Measurements from ENCODE around the gene PTPN11. TPM values are rescaled to one million over a fixed set of nuclear protein-coding genes. Genes with fewer than 3 reads are reported as not detected.
"Not testable (repeated sequence)": the region's sequence is repeated elsewhere in the genome, so short reads cannot be mapped to it uniquely, and the experiment has no call there.

The PTPN11 gene
- total and polyA plus RNA-seq, 2 donors, result 24.4 to 43.0 TPM

DNA sequence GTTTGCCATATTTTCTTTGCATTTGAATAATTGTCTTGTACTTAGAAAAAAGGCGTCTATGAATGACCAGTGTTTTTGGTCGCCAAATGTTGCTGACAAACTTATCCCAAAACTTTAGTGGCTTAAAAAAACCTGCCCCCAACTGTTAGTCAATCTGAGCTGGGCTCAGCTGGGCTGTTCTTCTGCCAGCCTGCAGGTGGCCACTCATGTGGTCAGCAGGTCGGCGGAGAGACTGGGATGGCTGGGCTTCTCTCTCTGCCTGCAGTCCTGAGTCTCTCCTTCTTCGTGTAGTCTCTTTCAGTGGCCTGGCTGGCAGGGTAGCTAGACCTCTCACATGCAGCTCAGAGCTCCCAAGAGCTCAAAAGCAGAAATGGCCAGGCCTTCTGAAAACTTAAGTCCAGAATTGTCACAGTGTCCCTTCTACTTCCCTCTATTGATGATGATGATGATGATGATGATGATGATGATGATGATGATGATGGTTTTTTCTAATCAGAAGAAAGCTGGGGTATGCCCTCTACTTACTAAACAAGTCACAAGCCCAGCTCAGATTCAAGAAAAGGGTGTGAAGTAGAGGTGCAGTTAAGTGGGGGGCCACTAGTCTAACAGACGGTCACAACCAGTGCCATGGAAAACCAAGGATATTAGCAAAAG is 87.9 kb downstream of the PTPN11 start:
- no peaks in the 10 kb centered on the region for H3K4me1 ChIP-seq (ENCODE audit: control insufficient read depth in 2 of 2, insufficient read depth in 2 of 2, low read length in 2 of 2)
- no peak overlapping the region for H3K4me3 ChIP-seq (ENCODE audit: low read length in 2 of 2)
- no peak for DNase-seq (ENCODE audit: low read depth in 6 of 9, low spot score in 9 of 9)
- H3K36me3 ChIP-seq (ENCODE audit: control insufficient read depth in 2 of 2, insufficient read depth in 2 of 2, low read length in 1 of 2), result peaks cover 40 to 42% of the 10 kb centered on the region in 2 donors
- H3K27me3 ChIP-seq (ENCODE audit: control insufficient read depth in 2 of 2, insufficient read depth in 1 of 2, low read length in 1 of 2), result no peaks in the 10 kb centered on the region
- H3K9me3 ChIP-seq (ENCODE audit: control insufficient read depth in 2 of 2, insufficient read depth in 1 of 2, low read length in 1 of 2), result no peaks in the 10 kb centered on the region
- H3K27ac ChIP-seq (ENCODE audit: low read depth in 1 of 2, low read length in 1 of 2), result no peak overlapping the region
- 98% methylated on average over 6 of the region's 6 CpGs for WGBS

GRCh38 chr12:112513471-112513870 is 94.7 kb downstream of the PTPN11 start:
- Histone ChIP-seq H3K9me3 (ENCODE audit: control insufficient read depth in 2 of 2, insufficient read depth in 1 of 2, low read length in 1 of 2) (no peaks in the 10 kb centered on the region), H3K27ac (ENCODE audit: low read depth in 1 of 2, low read length in 1 of 2) (no peak overlapping the region), H3K4me1 (ENCODE audit: control insufficient read depth in 2 of 2, insufficient read depth in 2 of 2, low read length in 2 of 2) (no peaks in the 10 kb centered on the region), H3K27me3 (ENCODE audit: control insufficient read depth in 2 of 2, insufficient read depth in 1 of 2, low read length in 1 of 2) (no peaks in the 10 kb centered on the region), H3K4me3 (ENCODE audit: low read length in 2 of 2) (no peak overlapping the region), H3K36me3 (ENCODE audit: control insufficient read depth in 2 of 2, insufficient read depth in 2 of 2, low read length in 1 of 2) (no peaks in the 10 kb centered on the region)
- DNase-seq (ENCODE audit: low read depth in 6 of 9, low spot score in 9 of 9), result no peak
- WGBS, result 99% methylated on average over 2 of the region's 2 CpGs

DNA sequence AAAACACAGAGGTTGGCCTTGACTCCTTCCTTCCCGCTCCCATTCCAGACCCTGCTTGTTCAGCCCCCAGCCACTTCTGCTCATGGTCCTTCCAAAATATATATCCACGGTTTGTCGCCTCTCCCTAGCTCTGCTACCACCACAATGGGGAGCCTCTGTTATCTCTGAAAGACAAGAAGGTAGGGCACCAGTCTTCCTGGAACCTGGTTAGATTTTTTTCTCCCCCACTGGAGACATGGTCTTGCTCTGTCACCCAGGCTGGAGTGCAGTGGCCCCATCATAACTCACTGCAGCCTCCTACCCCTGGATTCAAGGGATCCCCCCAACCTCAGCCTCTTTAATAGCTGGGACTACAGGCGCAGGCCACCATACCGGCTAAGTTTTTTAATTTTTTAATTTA is 95.7 kb downstream of the PTPN11 start:
- 97% methylated on average over 5 of the region's 5 CpGs for WGBS
- no peaks in the 10 kb centered on the region for H3K36me3 ChIP-seq (ENCODE audit: control insufficient read depth in 2 of 2, insufficient read depth in 2 of 2, low read length in 1 of 2)
- no peak for DNase-seq (ENCODE audit: low read depth in 6 of 9, low spot score in 9 of 9)
- no peaks in the 10 kb centered on the region for H3K27me3 ChIP-seq (ENCODE audit: control insufficient read depth in 2 of 2, insufficient read depth in 1 of 2, low read length in 1 of 2)
- no peaks in the 10 kb centered on the region for H3K4me1 ChIP-seq (ENCODE audit: control insufficient read depth in 2 of 2, insufficient read depth in 2 of 2, low read length in 2 of 2)
- no peak overlapping the region for H3K27ac ChIP-seq (ENCODE audit: low read depth in 1 of 2, low read length in 1 of 2)
- no peaks in the 10 kb centered on the region for H3K9me3 ChIP-seq (ENCODE audit: control insufficient read depth in 2 of 2, insufficient read depth in 1 of 2, low read length in 1 of 2)
- H3K4me3 ChIP-seq (ENCODE audit: low read length in 2 of 2), result no peak overlapping the region

GRCh38 chr12:112514926-112515642 is 96.3 kb downstream of the PTPN11 start:
- no peak for DNase-seq (ENCODE audit: low read depth in 6 of 9, low spot score in 9 of 9)
- WGBS, result 96% methylated on average over 9 of the region's 9 CpGs
- no peaks in the 10 kb centered on the region for H3K9me3 ChIP-seq (ENCODE audit: control insufficient read depth in 2 of 2, insufficient read depth in 1 of 2, low read length in 1 of 2)
- no peaks in the 10 kb centered on the region for H3K4me1 ChIP-seq (ENCODE audit: control insufficient read depth in 2 of 2, insufficient read depth in 2 of 2, low read length in 2 of 2)
- H3K36me3 ChIP-seq (ENCODE audit: control insufficient read depth in 2 of 2, insufficient read depth in 2 of 2, low read length in 1 of 2), result no peaks in the 10 kb centered on the region
- no peak overlapping the region for H3K4me3 ChIP-seq (ENCODE audit: low read length in 2 of 2)
- H3K27me3 ChIP-seq (ENCODE audit: control insufficient read depth in 2 of 2, insufficient read depth in 1 of 2, low read length in 1 of 2), result no peaks in the 10 kb centered on the region
- no peak overlapping the region for H3K27ac ChIP-seq (ENCODE audit: low read depth in 1 of 2, low read length in 1 of 2)

GRCh38 chr12:112515868-112516267 is 97.1 kb downstream of the PTPN11 start:
- Histone ChIP-seq H3K4me3 (ENCODE audit: low read length in 2 of 2) (no peak overlapping the region), H3K27me3 (ENCODE audit: control insufficient read depth in 2 of 2, insufficient read depth in 1 of 2, low read length in 1 of 2) (no peaks in the 10 kb centered on the region), H3K36me3 (ENCODE audit: control insufficient read depth in 2 of 2, insufficient read depth in 2 of 2, low read length in 1 of 2) (no peaks in the 10 kb centered on the region), H3K4me1 (ENCODE audit: control insufficient read depth in 2 of 2, insufficient read depth in 2 of 2, low read length in 2 of 2) (no peaks in the 10 kb centered on the region), H3K9me3 (ENCODE audit: control insufficient read depth in 2 of 2, insufficient read depth in 1 of 2, low read length in 1 of 2) (no peaks in the 10 kb centered on the region), H3K27ac (ENCODE audit: low read depth in 1 of 2, low read length in 1 of 2) (no peak overlapping the region)
- WGBS, result 89% methylated on average over 5 of the region's 5 CpGs
- no peak for DNase-seq (ENCODE audit: low read depth in 6 of 9, low spot score in 9 of 9)

DNA sequence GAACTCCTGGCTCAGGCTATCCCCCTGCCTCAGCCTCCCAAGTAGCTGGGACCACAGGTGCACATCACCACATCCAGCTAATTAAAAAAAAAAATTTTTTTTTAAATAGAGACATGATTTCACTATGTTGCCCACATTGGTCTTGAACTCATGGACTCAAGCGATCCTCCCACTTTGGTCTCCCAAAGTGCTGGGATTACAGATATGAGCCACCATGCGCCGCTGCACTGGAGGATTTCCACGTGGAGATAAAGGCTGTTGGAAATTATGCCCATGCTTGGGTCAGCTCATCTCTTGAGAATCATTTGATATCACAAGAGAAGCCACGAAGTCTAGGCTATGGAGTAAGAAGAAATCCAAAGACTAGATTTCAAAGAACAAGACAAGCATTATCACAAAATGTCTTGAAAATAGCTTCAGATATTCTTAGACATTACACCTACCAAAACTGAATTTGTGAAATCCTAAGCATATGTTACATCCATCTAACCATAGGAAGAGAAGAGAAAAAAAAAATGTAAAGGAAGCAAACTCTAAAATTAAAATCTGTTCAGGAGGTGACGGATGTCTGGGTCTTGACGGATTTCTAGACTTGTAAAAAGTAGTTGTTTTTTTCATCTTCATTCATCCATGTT is 99.1 kb downstream of the PTPN11 start:
- Histone ChIP-seq H3K27ac (ENCODE audit: low read depth in 1 of 2, low read length in 1 of 2) (no peak overlapping the region), H3K9me3 (ENCODE audit: control insufficient read depth in 2 of 2, insufficient read depth in 1 of 2, low read length in 1 of 2) (no peaks in the 10 kb centered on the region), H3K27me3 (ENCODE audit: control insufficient read depth in 2 of 2, insufficient read depth in 1 of 2, low read length in 1 of 2) (no peaks in the 10 kb centered on the region), H3K4me3 (ENCODE audit: low read length in 2 of 2) (no peak overlapping the region), H3K36me3 (ENCODE audit: control insufficient read depth in 2 of 2, insufficient read depth in 2 of 2, low read length in 1 of 2) (no peaks in the 10 kb centered on the region), H3K4me1 (ENCODE audit: control insufficient read depth in 2 of 2, insufficient read depth in 2 of 2, low read length in 2 of 2) (no peaks in the 10 kb centered on the region)
- WGBS, result 93% methylated on average over 7 of the region's 7 CpGs
- no peak for DNase-seq (ENCODE audit: low read depth in 6 of 9, low spot score in 9 of 9)

DNA sequence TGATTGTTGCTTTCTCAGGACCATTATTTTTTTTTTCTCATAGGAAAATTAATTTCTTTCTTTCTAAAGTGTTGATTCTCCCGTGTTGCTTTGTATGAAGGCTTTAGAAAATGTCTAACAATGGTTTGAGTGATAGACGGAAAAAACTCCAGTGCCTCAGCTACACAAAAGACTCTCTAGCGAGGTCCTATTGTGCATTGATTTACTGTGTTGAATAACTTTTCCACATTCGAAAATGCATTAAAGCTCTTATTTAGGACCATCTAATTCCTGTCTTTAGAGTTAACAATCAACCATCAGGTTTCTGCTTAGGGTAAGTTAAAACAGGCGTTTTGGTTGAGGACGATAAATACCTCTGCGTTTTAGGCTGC is 99.6 kb downstream of the PTPN11 start:
- Histone ChIP-seq H3K36me3 (ENCODE audit: control insufficient read depth in 2 of 2, insufficient read depth in 2 of 2, low read length in 1 of 2) (no peaks in the 10 kb centered on the region), H3K4me1 (ENCODE audit: control insufficient read depth in 2 of 2, insufficient read depth in 2 of 2, low read length in 2 of 2) (no peaks in the 10 kb centered on the region), H3K4me3 (ENCODE audit: low read length in 2 of 2) (no peak overlapping the region), H3K9me3 (ENCODE audit: control insufficient read depth in 2 of 2, insufficient read depth in 1 of 2, low read length in 1 of 2) (no peaks in the 10 kb centered on the region), H3K27me3 (ENCODE audit: control insufficient read depth in 2 of 2, insufficient read depth in 1 of 2, low read length in 1 of 2) (no peaks in the 10 kb centered on the region), H3K27ac (ENCODE audit: low read depth in 1 of 2, low read length in 1 of 2) (no peak overlapping the region)
- 94% methylated on average over 7 of the region's 7 CpGs for WGBS
- no peak for DNase-seq (ENCODE audit: low read depth in 6 of 9, low spot score in 9 of 9)

GRCh38 chr12:112519841-112520340 is 101.1 kb downstream of the PTPN11 start:
- not testable (repeated sequence) for H3K27ac ChIP-seq (ENCODE audit: low read depth in 1 of 2, low read length in 1 of 2); H3K4me3 ChIP-seq (ENCODE audit: low read length in 2 of 2); H3K4me1 ChIP-seq (ENCODE audit: control insufficient read depth in 2 of 2, insufficient read depth in 2 of 2, low read length in 2 of 2); H3K27me3 ChIP-seq (ENCODE audit: control insufficient read depth in 2 of 2, insufficient read depth in 1 of 2, low read length in 1 of 2); DNase-seq (ENCODE audit: low read depth in 6 of 9, low spot score in 9 of 9); H3K9me3 ChIP-seq (ENCODE audit: control insufficient read depth in 2 of 2, insufficient read depth in 1 of 2, low read length in 1 of 2); H3K36me3 ChIP-seq (ENCODE audit: control insufficient read depth in 2 of 2, insufficient read depth in 2 of 2, low read length in 1 of 2)
- WGBS, result 97% methylated on average over 26 of the region's 26 CpGs

- H3K27ac ChIP-seq (ENCODE audit: low read depth in 1 of 2, low read length in 1 of 2), result no peak overlapping the region
- no peak overlapping the region for H3K4me3 ChIP-seq (ENCODE audit: low read length in 2 of 2)
- 97% methylated on average over 5 of the region's 5 CpGs for WGBS
- DNase-seq (ENCODE audit: low read depth in 6 of 9, low spot score in 9 of 9), result no peak
- H3K4me1 ChIP-seq (ENCODE audit: control insufficient read depth in 2 of 2, insufficient read depth in 2 of 2, low read length in 2 of 2), result no peaks in the 10 kb centered on the region
- no peaks in the 10 kb centered on the region for H3K36me3 ChIP-seq (ENCODE audit: control insufficient read depth in 2 of 2, insufficient read depth in 2 of 2, low read length in 1 of 2)
- no peaks in the 10 kb centered on the region for H3K9me3 ChIP-seq (ENCODE audit: control insufficient read depth in 2 of 2, insufficient read depth in 1 of 2, low read length in 1 of 2)
- no peaks in the 10 kb centered on the region for H3K27me3 ChIP-seq (ENCODE audit: control insufficient read depth in 2 of 2, insufficient read depth in 1 of 2, low read length in 1 of 2)
These were observed 105.1 kb downstream of the PTPN11 start for GRCh38 chr12:112523856-112524255.
